Hepatocyte (in vitro differentiated cells): Measurements from ENCODE around the gene TMEM203.

Source experiments
- CTCF ChIP-seq: fragments of 200-600 bp; sonication (generic); IDR thresholded peaks from 2 replicates; pipeline ENCODE4 v1.5.1; 2016; ENCODE audit warnings: antibody characterized with exemption, mild to moderate bottlenecking; ENCODE audit not compliant: poor library complexity
- EZH2 ChIP-seq: fragments of 200-600 bp; sonication (generic); IDR thresholded peaks from 2 replicates; pipeline ENCODE4 v1.6.1; 2016; ENCODE audit warnings: antibody characterized with exemption, mild to moderate bottlenecking, borderline replicate concordance
- EZH2phosphoT487 ChIP-seq: fragments of 200-600 bp; sonication (generic); IDR thresholded peaks from one replicate; pipeline ENCODE4 v1.6.1; 2018; ENCODE audit warnings: antibody characterized with exemption, mild to moderate bottlenecking, low read depth, moderate library complexity; ENCODE audit not compliant: unreplicated experiment, severe bottlenecking

- TF ChIP-seq CTCF (no peak), EZH2phosphoT487 (no peak), EZH2 (no peak)
Observed at GRCh38 chr9:137192859-137193258, 12.6 kb downstream of the TMEM203 start.
